TTC549 (cell line): ENCODE data around the gene FSTL4.

Experiments
- FAIRE-seq: peaks from 2 replicates; lab custom pipeline; 2012; peaks lifted over from hg19 to GRCh38; lab: Jason Lieb, UNC

The FSTL4 gene

GRCh38 chr5:133163839-133164238 lies 448.5 kb downstream of the FSTL4 start:
- no peak for FAIRE-seq

- FAIRE-seq = no peak
These were observed 452.8 kb downstream of the FSTL4 start for GRCh38 chr5:133159543-133159942.

- no peak for FAIRE-seq
These were observed 456.9 kb downstream of the FSTL4 start for GRCh38 chr5:133155326-133155969.

GRCh38 chr5:133154274-133155075 lies 457.9 kb downstream of the FSTL4 start:
- FAIRE-seq = no peak

- FAIRE-seq = no peak
These were observed 461.3 kb downstream of the FSTL4 start for GRCh38 chr5:133150909-133151544.

GRCh38 chr5:133149345-133149744 lies 463.0 kb downstream of the FSTL4 start:
- no peak for FAIRE-seq

- no peak for FAIRE-seq
These were observed 464.4 kb downstream of the FSTL4 start for GRCh38 chr5:133147815-133148567.

GRCh38 chr5:133147411-133147810 lies 464.9 kb downstream of the FSTL4 start:
- FAIRE-seq = no peak
